GM12865 (cell line): Measurements from ENCODE around the gene AKAIN1.

Experiments used
- DNase-seq: peaks from one replicate; pipeline ENCODE4 v3.0.0; 2010; ENCODE audit warnings: low read depth
- H3K4me3 ChIP-seq: 2 replicates; pipeline ENCODE4 v1.5.1; 2011; ENCODE audit warnings: mild to moderate bottlenecking, low read depth, low read length, control low read depth
- TF ChIP-seq, protein P1 (sequence below): IDR thresholded peaks from 2 replicates; pipeline ENCODE4 v1.5.1; 2011; ENCODE audit warnings: low read length, control low read depth, low read depth, inconsistent platforms; ENCODE audit not compliant: insufficient read depth; ENCODE audit errors: missing control alignments

AKAIN1 gene

DNA sequence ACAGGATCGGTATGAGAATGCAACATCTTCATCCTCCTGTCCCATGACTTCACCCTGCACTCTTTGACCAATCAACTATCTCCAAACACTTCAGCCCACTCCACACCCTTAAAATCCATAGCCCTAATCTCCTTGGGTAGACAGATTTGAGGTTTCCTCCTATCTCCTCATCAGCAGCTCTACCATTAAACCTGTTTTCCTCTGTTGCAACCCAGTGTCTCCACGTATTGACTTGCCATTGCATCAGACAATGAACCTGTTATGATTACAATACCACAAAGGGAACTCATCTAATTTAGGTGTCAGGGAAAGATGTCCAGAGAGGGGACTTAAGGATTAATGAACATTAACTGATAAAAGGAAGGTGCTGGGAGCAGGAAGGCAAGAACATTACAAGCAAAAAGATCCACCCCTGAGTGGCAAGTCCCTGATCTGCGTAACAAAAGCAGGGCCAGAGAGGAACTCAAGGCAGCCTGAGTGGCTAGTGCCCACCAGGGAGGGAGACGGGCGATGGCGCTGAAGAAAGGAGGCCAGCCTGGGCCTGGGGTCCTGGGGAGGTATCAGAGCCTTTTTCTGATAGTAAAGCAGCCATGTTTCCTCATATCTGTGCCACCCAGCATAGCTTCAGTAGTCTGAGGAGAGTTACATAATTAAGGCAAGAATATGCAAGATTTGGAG is 44.6 kb downstream of the AKAIN1 start:
- TF ChIP-seq, protein P1, sequence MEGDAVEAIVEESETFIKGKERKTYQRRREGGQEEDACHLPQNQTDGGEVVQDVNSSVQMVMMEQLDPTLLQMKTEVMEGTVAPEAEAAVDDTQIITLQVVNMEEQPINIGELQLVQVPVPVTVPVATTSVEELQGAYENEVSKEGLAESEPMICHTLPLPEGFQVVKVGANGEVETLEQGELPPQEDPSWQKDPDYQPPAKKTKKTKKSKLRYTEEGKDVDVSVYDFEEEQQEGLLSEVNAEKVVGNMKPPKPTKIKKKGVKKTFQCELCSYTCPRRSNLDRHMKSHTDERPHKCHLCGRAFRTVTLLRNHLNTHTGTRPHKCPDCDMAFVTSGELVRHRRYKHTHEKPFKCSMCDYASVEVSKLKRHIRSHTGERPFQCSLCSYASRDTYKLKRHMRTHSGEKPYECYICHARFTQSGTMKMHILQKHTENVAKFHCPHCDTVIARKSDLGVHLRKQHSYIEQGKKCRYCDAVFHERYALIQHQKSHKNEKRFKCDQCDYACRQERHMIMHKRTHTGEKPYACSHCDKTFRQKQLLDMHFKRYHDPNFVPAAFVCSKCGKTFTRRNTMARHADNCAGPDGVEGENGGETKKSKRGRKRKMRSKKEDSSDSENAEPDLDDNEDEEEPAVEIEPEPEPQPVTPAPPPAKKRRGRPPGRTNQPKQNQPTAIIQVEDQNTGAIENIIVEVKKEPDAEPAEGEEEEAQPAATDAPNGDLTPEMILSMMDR = no peak
- DNase-seq = no peak
- H3K4me3 ChIP-seq = no peak overlapping the region

DNA sequence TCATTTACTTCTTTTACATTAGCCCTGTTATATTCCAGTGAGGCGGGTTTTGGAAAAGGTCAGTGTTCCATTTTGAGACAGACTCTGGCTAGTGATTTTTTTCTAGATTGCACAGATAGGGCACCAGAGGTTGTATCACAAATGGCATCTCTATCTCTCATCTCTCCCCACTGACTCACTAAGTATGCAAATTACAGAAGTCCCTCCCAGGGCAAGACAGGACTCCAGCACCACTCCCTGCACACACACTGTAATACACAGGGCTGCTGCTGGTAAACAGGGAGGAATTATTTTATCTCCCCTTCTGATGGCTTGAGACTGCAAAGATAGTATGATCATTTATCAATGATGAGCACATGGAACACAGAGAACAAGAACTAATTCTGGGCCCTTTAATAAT is 46.2 kb downstream of the AKAIN1 start:
- TF ChIP-seq, protein P1 = no peak
- no peak for DNase-seq
- H3K4me3 ChIP-seq = no peak overlapping the region

DNA sequence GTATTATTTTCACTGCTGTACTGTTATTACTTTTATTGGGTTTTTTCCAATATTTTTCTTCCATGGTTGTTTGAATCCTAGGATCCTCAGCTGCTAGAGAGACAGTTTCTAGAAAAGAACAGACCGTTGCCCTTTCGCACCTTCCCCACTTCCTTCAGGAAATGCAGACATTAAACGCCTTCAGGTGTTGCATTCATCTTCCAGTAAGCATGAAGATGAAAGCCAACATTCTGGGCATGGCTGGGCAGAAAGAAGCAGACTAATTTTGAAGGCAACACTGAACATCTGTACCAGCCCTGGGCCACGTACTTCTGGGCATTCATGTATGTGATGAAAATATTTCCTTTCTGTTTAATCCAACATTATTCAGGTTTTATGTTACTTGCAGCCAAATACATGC is 51.0 kb downstream of the AKAIN1 start:
- no peak for DNase-seq
- TF ChIP-seq, protein P1 = no peak
- H3K4me3 ChIP-seq = no peak overlapping the region

DNA sequence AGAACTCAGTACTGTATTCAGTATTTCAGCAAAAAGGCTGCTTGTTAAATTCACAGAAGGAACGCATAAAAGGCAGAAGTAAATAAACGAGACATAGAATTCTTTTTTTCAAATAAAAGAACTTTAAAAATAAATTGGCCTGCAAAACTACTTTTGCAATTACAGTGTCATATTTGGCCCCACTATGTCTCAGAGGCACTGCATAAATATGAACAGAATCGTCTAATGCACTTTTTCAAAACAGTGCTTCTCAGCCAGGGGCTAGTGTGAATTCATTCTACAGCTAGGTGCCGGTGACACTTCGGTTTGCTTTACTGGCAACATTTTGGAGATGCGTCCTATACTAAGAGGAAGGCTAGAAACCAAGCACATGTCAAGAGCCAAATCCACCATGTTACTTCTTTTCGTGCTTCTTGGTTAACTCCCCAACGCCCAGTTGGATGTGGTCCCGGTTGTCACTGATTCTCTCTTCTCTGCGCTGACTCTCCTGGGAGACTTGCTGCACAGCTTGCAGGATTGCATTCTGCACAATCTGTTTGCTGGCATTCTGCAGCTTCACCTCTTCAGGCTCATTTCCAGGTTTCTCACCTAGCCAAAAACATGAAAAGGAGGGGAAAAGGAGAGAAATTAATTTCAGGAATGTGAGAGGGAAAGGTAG is 51.8 kb downstream of the AKAIN1 start:
- H3K4me3 ChIP-seq = no peak overlapping the region
- no peak for DNase-seq
- TF ChIP-seq, protein P1 = no peak

DNA sequence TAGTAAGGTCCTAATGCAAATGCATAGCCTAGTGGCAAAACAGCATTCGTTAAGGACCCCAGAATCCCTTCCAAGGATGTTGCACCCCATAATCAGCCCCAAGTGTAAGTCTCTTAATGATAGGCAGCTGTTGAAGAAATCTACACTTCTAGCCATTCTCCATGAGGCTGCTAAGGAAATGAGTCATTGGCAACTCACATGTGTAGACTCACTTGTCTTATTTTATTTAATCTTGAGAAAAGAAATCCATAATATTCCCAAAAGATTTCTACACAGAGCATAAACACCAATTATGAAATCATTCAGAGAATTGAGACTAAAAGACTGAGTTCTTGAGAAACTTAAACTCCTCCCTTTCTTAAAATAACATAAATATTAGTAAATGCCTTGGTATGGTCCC is 52.4 kb downstream of the AKAIN1 start:
- TF ChIP-seq, protein P1 = no peak
- H3K4me3 ChIP-seq = no peak overlapping the region
- DNase-seq = no peak

DNA sequence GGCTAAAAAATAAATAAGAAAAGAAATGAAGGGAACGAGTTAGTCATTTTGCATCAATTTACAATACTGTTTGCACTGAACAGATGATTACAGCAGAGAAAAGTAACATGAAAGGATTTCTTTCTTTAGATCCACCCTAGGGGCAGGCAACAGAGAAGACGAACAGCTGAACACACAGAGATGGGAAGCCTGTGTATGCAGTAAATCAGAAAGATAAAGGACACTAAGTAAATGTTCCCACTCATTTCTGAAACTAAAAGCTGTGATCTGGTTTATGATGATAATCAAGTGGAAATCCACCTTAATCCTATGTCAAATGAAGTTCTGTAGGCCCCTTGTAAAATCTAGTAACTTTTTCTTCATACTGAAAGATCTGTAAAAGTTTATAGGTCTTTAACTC is 54.2 kb downstream of the AKAIN1 start:
- DNase-seq = no peak
- TF ChIP-seq, protein P1 = no peak
- no peak overlapping the region for H3K4me3 ChIP-seq

DNA sequence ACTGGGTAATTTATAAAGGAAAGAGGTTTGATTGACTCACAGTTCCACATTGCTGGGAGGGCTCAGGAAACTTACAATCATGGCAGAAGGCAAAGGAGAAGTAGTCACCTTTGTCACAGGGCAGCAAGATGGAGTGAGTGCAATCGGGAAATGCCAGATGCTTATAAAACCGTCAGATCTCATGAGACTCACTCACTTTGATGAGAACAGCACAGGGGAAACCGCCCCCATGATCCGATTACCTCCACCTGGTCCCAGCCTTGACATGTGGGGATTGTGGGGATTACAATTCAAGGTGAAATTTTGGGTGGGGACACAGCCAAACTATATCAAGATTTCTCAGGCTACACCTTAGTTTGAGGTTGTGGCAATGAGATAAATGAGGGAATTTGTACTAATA is 54.9 kb downstream of the AKAIN1 start:
- TF ChIP-seq, protein P1 = no peak
- H3K4me3 ChIP-seq = no peak overlapping the region
- no peak for DNase-seq
